Liver (tissue), 9 donors: ENCODE measurements around the gene TSPOAP1. TPM values are rescaled to one million over a fixed set of nuclear protein-coding genes. Genes with fewer than 3 reads are reported as not detected.

Experiments used
- DNase-seq: peaks from one replicate; pipeline ENCODE4 v3.0.0-alpha.2; 2017; ENCODE audit warnings: low spot score
- H3K27ac ChIP-seq, 2 donors: one replicate each; pipeline ENCODE4 v1.7.0; 2013; ENCODE audit warnings: inconsistent platforms in 2 of 2, low read length in 2 of 2, control low read depth in 1 of 2, low read depth in 1 of 2, mild to moderate bottlenecking in 1 of 2
- H3K27me3 ChIP-seq, 4 donors: one replicate each; pipeline versions ENCODE4 v1.6.1 to v1.7.0; 2013; ENCODE audit warnings: low read length in 3 of 4, inconsistent platforms in 1 of 4, mild to moderate bottlenecking in 1 of 4, moderate library complexity in 1 of 4; ENCODE audit not compliant: control insufficient read depth in 4 of 4, insufficient read depth in 4 of 4
- H3K36me3 ChIP-seq, 4 donors: one replicate each; pipeline versions ENCODE4 v1.6.1 to v1.7.0; 2013; ENCODE audit warnings: low read length in 3 of 4, mild to moderate bottlenecking in 3 of 4, low read depth in 1 of 4, moderate library complexity in 1 of 4; ENCODE audit not compliant: control insufficient read depth in 4 of 4, insufficient read depth in 3 of 4
- H3K4me1 ChIP-seq, 4 donors: one replicate each; pipeline versions ENCODE4 v1.6.1 to v1.7.0; 2013; ENCODE audit warnings: low read length in 3 of 4, mild to moderate bottlenecking in 3 of 4, moderate library complexity in 1 of 4; ENCODE audit not compliant: control insufficient read depth in 4 of 4, insufficient read depth in 4 of 4
- H3K4me3 ChIP-seq, 3 donors: one replicate each; pipeline versions ENCODE4 v1.6.1 to v1.7.0; 2013; ENCODE audit warnings: low read length in 3 of 3, control low read depth in 1 of 3, low read depth in 1 of 3, mild to moderate bottlenecking in 1 of 3
- H3K9ac ChIP-seq, 2 donors: one replicate each; pipeline ENCODE4 v1.7.0; 2013; ENCODE audit warnings: low read length in 2 of 2, mild to moderate bottlenecking in 2 of 2, moderate library complexity in 2 of 2, control low read depth in 1 of 2, low read depth in 1 of 2
- H3K9me3 ChIP-seq, 4 donors: one replicate each; pipeline versions ENCODE4 v1.6.1 to v1.7.0; 2013; ENCODE audit warnings: low read length in 3 of 4; ENCODE audit not compliant: control insufficient read depth in 4 of 4
- CTCF ChIP-seq: fragments of 150-350 bp; IDR thresholded peaks from 2 replicates; pipeline ENCODE4 v1.5.1; 2017; ENCODE audit warnings: improper control_type of control experiment, low read depth, low read length; ENCODE audit not compliant: missing input control
- EGR1 ChIP-seq, 2 donors: IDR thresholded peaks; 2 replicates each; pipeline ENCODE4 v1.6.1; 2016 to 2018; ENCODE audit warnings: antibody characterized with exemption in 2 of 2, low read depth in 2 of 2
- FOXA1 ChIP-seq: IDR thresholded peaks from 2 replicates; pipeline ENCODE4 v1.6.1; 2016; ENCODE audit warnings: antibody characterized with exemption
- FOXA2 ChIP-seq: IDR thresholded peaks from 2 replicates; pipeline ENCODE4 v1.6.1; 2016; ENCODE audit warnings: antibody characterized with exemption
- GABPA ChIP-seq, 2 donors: IDR thresholded peaks in 1 of 2; conservative IDR thresholded peaks in 1 of 2; 2 replicates each; pipeline ENCODE4 v1.6.1; 2016; ENCODE audit warnings: antibody characterized with exemption in 2 of 2, mild to moderate bottlenecking in 1 of 2, moderate library complexity in 1 of 2
- HNF4A ChIP-seq, 2 donors: conservative IDR thresholded peaks; 2 replicates each; pipeline ENCODE4 v1.6.1; 2016; ENCODE audit warnings: antibody characterized with exemption in 2 of 2, mild to moderate bottlenecking in 2 of 2
- HNF4G ChIP-seq: IDR thresholded peaks from 2 replicates; pipeline ENCODE4 v1.6.1; 2016; ENCODE audit warnings: antibody characterized with exemption
- JUND ChIP-seq, 2 donors: IDR thresholded peaks; 2 replicates each; pipeline ENCODE4 v1.6.1; 2016; ENCODE audit warnings: antibody characterized with exemption in 2 of 2
- MAX ChIP-seq: IDR thresholded peaks from 2 replicates; pipeline ENCODE4 v1.6.1; 2016; ENCODE audit warnings: antibody characterized with exemption
- NR2F2 ChIP-seq: IDR thresholded peaks from 2 replicates; pipeline ENCODE4 v1.6.1; 2016; ENCODE audit warnings: antibody characterized with exemption
- RAD21 ChIP-seq, 2 donors: IDR thresholded peaks; 2 replicates each; pipeline ENCODE4 v1.6.1; 2016; ENCODE audit warnings: antibody characterized with exemption in 2 of 2, mild to moderate bottlenecking in 2 of 2
- RXRA ChIP-seq, 2 donors: IDR thresholded peaks; 2 replicates each; pipeline ENCODE4 v1.6.1; 2017 to 2018; ENCODE audit warnings: antibody characterized with exemption in 2 of 2, mild to moderate bottlenecking in 1 of 2
- SP1 ChIP-seq: IDR thresholded peaks from 2 replicates; pipeline ENCODE4 v1.6.1; 2018; ENCODE audit warnings: antibody characterized with exemption, mild to moderate bottlenecking
- TAF1 ChIP-seq: conservative IDR thresholded peaks from 2 replicates; pipeline ENCODE4 v1.6.1; 2016; ENCODE audit warnings: antibody characterized with exemption, mild to moderate bottlenecking
- YY1 ChIP-seq: IDR thresholded peaks from 2 replicates; pipeline ENCODE4 v1.6.1; 2016; ENCODE audit warnings: antibody characterized with exemption, mild to moderate bottlenecking
- WGBS: extraction: QIAGEN DNeasy Blood & Tissue Kit; methylation state at CpG from one replicate; pipeline ENCODE4 v1.1.7; 2013; 5-methylcytosine and 5-hydroxymethylcytosine counted together
- polyA plus RNA-seq, 2 donors: library from polyadenylated mRNA; stranded (reverse) in 1 of 2; unstranded in 1 of 2; fragments of 200-250 nt in 1 of 2; fragments of >200 nt in 1 of 2; fragmentation: Nextera tagmentation in 1 of 2; extraction: Ambion mirVana in 1 of 2; gene quantifications; one replicate each; pipeline versions ENCODE4 v1.2.1 to v1.2.3, GENCODE V29; 2013 to 2015
- total RNA-seq, 2 donors: library from RNA; depleted of rRNA; stranded (reverse); fragments of >200 nt; gene quantifications; one replicate each; pipeline ENCODE4 v1.2.3, GENCODE V29; 2014
- TF ChIP-seq, protein P1 (sequence below): IDR thresholded peaks from 2 replicates; pipeline ENCODE4 v1.6.1; 2016; ENCODE audit warnings: antibody characterized with exemption
- TF ChIP-seq, protein P2 (sequence below): IDR thresholded peaks from 2 replicates; pipeline ENCODE4 v1.6.1; 2016; ENCODE audit warnings: antibody characterized with exemption
- TF ChIP-seq, protein P3 (sequence below): IDR thresholded peaks from 2 replicates; pipeline ENCODE4 v1.6.1; 2016; ENCODE audit warnings: antibody characterized with exemption, mild to moderate bottlenecking
- donor health status: healthy.
- donor health status: healthy.
- donor health status: healthy.
- donor health status: healthy.
- donor health status: healthy.

TSPOAP1 gene
- total and polyA plus RNA-seq, 4 donors, result 1.5 to 4.6 (median 2.6) TPM

GRCh38 chr17:58352596-58353388 lies 24.2 kb upstream of the TSPOAP1 start:
- H3K36me3 ChIP-seq, result peaks cover 4 to 38% (median 28%) of the 10 kb centered on the region in 4 donors
- H3K27ac ChIP-seq, result peak overlapping the region; percentile 84 to 90

DNA sequence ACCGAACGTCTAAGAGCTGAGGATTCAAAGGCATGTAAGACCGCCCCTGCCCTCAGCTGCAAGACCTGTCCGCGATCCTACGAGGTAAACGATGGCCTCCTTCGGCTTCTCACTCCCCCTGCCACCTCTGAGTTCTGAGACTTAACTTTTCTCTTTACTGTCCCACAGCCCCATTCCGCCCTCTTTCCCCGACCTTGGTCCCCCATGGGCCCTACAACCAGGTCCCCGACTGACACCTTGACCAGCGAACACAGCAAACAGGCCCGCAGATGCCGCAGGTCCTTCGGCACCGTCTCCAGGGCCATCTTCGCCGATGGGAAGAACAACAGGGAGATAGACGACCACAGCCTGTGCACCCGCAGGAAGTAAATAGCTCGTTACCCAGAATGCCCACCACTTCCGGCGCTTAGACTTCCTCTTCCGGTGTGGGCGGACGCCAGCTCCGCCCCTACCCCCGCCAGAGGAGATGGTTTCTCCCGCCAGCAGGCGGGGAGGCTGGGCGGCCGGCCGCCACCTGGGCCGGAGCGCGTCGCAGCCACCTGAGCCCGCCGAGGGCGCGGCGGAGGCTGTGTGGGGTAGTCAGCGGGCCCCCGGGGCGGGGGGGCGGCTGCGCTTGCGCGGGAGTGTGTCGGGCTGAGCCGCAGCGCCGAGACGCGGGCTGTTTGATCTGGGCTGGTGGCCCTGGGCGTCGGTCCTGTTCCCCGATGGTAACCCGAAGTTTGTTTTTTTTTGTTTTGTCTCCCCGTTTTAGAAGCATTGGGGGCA lies 23.4 kb upstream of the TSPOAP1 start, which contains the start of gene SUPT4H1:
TSS of gene SUPT4H1 (minus strand) at position 371 of the 765 bp plus-strand sequence. CDS start at position 305, 66 bp downstream.
- Histone ChIP-seq H3K27me3 (no peaks in the 10 kb centered on the region), H3K4me1 (peaks cover 4 to 21% (median 18%) of the 10 kb centered on the region in 4 donors)
- under 1% methylated on average over 60 of the region's 60 CpGs for WGBS

More at GRCh38 chr17:58352596-58353388, 24.2 kb upstream of the TSPOAP1 start:
- DNase-seq, result peak; percentile 71
- Histone ChIP-seq H3K4me1 (peaks cover 4 to 21% (median 18%) of the 10 kb centered on the region in 4 donors), H3K4me3 (peak overlapping the region; percentile 59 to 95 (median 94)), H3K27me3 (no peaks in the 10 kb centered on the region), H3K9me3 (no peaks in the 10 kb centered on the region), H3K9ac (peak overlapping the region; percentile 70 to 90)
- WGBS, result 8% methylated on average over 26 of the region's 26 CpGs
- TF ChIP-seq RAD21 (IDR thresholded peaks at IDR 0.05) (no peak), TAF1 (peak; percentile 65), SP1 (no peak), GABPA (IDR thresholded peaks at IDR 0.05 in 1 of 2, conservative IDR thresholded peaks at IDR 0.05 in 1 of 2) (no peak), RXRA (IDR thresholded peaks at IDR 0.05) (no peak)
- TF ChIP-seq, protein P1, sequence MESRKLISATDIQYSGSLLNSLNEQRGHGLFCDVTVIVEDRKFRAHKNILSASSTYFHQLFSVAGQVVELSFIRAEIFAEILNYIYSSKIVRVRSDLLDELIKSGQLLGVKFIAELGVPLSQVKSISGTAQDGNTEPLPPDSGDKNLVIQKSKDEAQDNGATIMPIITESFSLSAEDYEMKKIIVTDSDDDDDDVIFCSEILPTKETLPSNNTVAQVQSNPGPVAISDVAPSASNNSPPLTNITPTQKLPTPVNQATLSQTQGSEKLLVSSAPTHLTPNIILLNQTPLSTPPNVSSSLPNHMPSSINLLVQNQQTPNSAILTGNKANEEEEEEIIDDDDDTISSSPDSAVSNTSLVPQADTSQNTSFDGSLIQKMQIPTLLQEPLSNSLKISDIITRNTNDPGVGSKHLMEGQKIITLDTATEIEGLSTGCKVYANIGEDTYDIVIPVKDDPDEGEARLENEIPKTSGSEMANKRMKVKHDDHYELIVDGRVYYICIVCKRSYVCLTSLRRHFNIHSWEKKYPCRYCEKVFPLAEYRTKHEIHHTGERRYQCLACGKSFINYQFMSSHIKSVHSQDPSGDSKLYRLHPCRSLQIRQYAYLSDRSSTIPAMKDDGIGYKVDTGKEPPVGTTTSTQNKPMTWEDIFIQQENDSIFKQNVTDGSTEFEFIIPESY, result no peak

More for the DNA sequence above, 23.4 kb upstream of the TSPOAP1 start, which contains the start of gene SUPT4H1:
- H3K9ac ChIP-seq, result peak within 1 kb of the TSS; percentile 82 to 90
- H3K27ac ChIP-seq, result peak within 1 kb of the TSS; percentile 84 to 90
- H3K4me3 ChIP-seq, result peak within 1 kb of the TSS; percentile 59 to 95 (median 94)
- TF ChIP-seq EGR1 (IDR thresholded peaks at IDR 0.05; ENCODE audit: low read depth in 2 of 2) (peak; percentile 81 to 84), RXRA (IDR thresholded peaks at IDR 0.05) (peak; percentile 6 to 8), SP1 (peak; percentile 53), GABPA (IDR thresholded peaks at IDR 0.05 in 1 of 2, conservative IDR thresholded peaks at IDR 0.05 in 1 of 2) (peak; percentile 94 to 99), FOXA2 (peak; percentile 54), TAF1 (no peak), HNF4A (conservative IDR thresholded peaks at IDR 0.05) (peak in 1 of 2 donors; percentile 16), NR2F2 (no peak), RAD21 (IDR thresholded peaks at IDR 0.05) (peak; percentile 52 to 65), CTCF (peak; percentile 11), FOXA1 (peak; percentile 18), HNF4G (no peak), JUND (IDR thresholded peaks at IDR 0.05) (no peak), MAX (peak; percentile 74), YY1 (peak; percentile 78)
- TF ChIP-seq, protein P2, sequence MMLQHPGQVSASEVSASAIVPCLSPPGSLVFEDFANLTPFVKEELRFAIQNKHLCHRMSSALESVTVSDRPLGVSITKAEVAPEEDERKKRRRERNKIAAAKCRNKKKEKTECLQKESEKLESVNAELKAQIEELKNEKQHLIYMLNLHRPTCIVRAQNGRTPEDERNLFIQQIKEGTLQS, result no peak
- TF ChIP-seq, protein P1, result no peak
- TF ChIP-seq, protein P3, sequence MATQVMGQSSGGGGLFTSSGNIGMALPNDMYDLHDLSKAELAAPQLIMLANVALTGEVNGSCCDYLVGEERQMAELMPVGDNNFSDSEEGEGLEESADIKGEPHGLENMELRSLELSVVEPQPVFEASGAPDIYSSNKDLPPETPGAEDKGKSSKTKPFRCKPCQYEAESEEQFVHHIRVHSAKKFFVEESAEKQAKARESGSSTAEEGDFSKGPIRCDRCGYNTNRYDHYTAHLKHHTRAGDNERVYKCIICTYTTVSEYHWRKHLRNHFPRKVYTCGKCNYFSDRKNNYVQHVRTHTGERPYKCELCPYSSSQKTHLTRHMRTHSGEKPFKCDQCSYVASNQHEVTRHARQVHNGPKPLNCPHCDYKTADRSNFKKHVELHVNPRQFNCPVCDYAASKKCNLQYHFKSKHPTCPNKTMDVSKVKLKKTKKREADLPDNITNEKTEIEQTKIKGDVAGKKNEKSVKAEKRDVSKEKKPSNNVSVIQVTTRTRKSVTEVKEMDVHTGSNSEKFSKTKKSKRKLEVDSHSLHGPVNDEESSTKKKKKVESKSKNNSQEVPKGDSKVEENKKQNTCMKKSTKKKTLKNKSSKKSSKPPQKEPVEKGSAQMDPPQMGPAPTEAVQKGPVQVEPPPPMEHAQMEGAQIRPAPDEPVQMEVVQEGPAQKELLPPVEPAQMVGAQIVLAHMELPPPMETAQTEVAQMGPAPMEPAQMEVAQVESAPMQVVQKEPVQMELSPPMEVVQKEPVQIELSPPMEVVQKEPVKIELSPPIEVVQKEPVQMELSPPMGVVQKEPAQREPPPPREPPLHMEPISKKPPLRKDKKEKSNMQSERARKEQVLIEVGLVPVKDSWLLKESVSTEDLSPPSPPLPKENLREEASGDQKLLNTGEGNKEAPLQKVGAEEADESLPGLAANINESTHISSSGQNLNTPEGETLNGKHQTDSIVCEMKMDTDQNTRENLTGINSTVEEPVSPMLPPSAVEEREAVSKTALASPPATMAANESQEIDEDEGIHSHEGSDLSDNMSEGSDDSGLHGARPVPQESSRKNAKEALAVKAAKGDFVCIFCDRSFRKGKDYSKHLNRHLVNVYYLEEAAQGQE, result peak; percentile 18
- peaks cover 1 to 40% (median 30%) of the 10 kb centered on the region in 4 donors for H3K36me3 ChIP-seq
- DNase-seq, result peak; percentile 93
- H3K9me3 ChIP-seq, result no peaks in the 10 kb centered on the region
